22Rv1 (cell line): ENCODE results near the gene ZNF695.

Experiments used
- ZFX ChIP-seq: fragments of 450-650 bp; IDR thresholded peaks from 2 replicates; pipeline ENCODE4 v1.6.1; 2017; ENCODE audit warnings: antibody characterized with exemption, borderline replicate concordance
- TF ChIP-seq, protein P1 (sequence below): fragments of 450-650 bp; IDR thresholded peaks from 2 replicates; pipeline ENCODE4 v1.5.1; 2017; ENCODE audit warnings: mild to moderate bottlenecking

- TF ChIP-seq, protein P1, sequence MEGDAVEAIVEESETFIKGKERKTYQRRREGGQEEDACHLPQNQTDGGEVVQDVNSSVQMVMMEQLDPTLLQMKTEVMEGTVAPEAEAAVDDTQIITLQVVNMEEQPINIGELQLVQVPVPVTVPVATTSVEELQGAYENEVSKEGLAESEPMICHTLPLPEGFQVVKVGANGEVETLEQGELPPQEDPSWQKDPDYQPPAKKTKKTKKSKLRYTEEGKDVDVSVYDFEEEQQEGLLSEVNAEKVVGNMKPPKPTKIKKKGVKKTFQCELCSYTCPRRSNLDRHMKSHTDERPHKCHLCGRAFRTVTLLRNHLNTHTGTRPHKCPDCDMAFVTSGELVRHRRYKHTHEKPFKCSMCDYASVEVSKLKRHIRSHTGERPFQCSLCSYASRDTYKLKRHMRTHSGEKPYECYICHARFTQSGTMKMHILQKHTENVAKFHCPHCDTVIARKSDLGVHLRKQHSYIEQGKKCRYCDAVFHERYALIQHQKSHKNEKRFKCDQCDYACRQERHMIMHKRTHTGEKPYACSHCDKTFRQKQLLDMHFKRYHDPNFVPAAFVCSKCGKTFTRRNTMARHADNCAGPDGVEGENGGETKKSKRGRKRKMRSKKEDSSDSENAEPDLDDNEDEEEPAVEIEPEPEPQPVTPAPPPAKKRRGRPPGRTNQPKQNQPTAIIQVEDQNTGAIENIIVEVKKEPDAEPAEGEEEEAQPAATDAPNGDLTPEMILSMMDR: no peak
- TF ChIP-seq ZFX: no peak
Observed at GRCh38 chr1:246988316-246988715, 19.5 kb downstream of the ZNF695 start.
